H1 (cell line): Measurements from ENCODE around the gene BBIP1. TPM values are rescaled to one million over a fixed set of nuclear protein-coding genes. Genes with fewer than 3 reads are reported as not detected.
A peak's percentile ranks its signal among the peaks of the same experiment; 100 is the strongest.

Source experiments
- CBX8 ChIP-seq: fragments of 300-800, 300-1000 bp; sonication (generic); IDR thresholded peaks from 2 replicates; pipeline ENCODE4 v1.7.1; 2016; ENCODE audit warnings: low read depth, low read length, borderline replicate concordance
- EP300 ChIP-seq, 2 experiments: IDR thresholded peaks; 1 replicate in 1 of 2; 2 replicates in 1 of 2; pipeline ENCODE4 v1.6.1; 2011 to 2012; ENCODE audit warnings: low read depth in 2 of 2, low read length in 2 of 2, mild to moderate bottlenecking in 2 of 2, borderline replicate concordance in 1 of 2, inconsistent platforms in 1 of 2, moderate library complexity in 1 of 2
- RAD21 ChIP-seq, 2 experiments: IDR thresholded peaks in 1 of 2; conservative IDR thresholded peaks in 1 of 2; 2 replicates each; pipeline ENCODE4 v1.6.1; 2011; ENCODE audit warnings: low read depth in 2 of 2, low read length in 2 of 2, improper control_type of control experiment in 1 of 2, inconsistent platforms in 1 of 2, mild to moderate bottlenecking in 1 of 2, moderate library complexity in 1 of 2
- RXRA ChIP-seq: IDR thresholded peaks from 2 replicates; pipeline ENCODE4 v1.6.1; 2011; ENCODE audit warnings: low read depth, mild to moderate bottlenecking, low read length, moderate library complexity; ENCODE audit not compliant: insufficient read depth
- ZNF274 ChIP-seq: IDR thresholded peaks from 2 replicates; pipeline ENCODE4 v1.7.0; 2012; ENCODE audit warnings: low read length, borderline replicate concordance; ENCODE audit errors: extremely low read depth
- polyA plus RNA-seq, 7 experiments: library from polyadenylated mRNA; depleted of rRNA in 3 of 7; stranded (reverse) in 5 of 7; unstranded in 2 of 7; fragments of >200 nt in 5 of 7; fragments of 200-250 nt in 2 of 7; gene quantifications; 1 replicate in 5 of 7; 2 replicates in 1 of 7; 4 replicates in 1 of 7; pipeline versions ENCODE4 v1.2.1 to v1.2.3, GENCODE V29; 2011 to 2013; ENCODE audit warnings: missing spikeins in 2 of 7, mixed read lengths in 2 of 7
- total RNA-seq: library from RNA; stranded (reverse); fragmentation: NEBNext Ultra II Directional; extraction: Animal tissue kit (Norgen Biotek cat#: 25700); gene quantifications from 2 replicates; pipeline ENCODE4 v1.2.1, GENCODE V29; 2021

Gene BBIP1
- total and polyA plus RNA-seq, 2 of the 8 experiments (the other 6 are each of a cell fraction or from before 2014, with no cell fraction given): 8.8 to 19.6 TPM

DNA sequence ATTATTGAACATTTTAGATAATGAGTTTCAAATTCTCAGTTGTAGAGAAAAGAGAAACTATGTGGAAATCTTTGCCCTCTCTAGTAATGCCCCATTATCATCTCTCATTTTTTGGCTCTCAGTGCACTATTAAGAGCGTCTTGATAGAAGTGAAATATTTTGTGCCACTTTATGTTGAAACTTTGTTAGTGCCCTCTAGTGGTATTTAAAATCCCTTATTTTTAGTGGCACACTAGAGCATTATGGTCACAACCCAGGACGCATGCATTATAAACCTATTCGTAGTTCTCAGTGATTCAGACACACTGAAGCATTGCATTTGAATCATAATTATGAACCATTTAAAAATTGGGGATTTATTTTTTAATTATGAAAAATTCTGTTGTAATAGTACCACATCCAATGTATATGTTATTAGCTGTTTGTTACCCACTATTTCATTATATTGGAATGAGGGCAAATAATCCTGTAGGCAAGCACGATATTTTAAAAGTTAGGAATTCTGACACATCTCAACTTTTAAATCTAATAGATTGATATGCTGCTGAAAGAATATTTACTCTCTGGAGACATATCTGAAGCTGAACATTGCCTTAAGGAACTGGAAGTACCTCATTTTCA is 25.3 kb downstream of the BBIP1 start (continued):
- TF ChIP-seq RAD21 (IDR thresholded peaks at IDR 0.05 in 1 of 2, conservative IDR thresholded peaks at IDR 0.05 in 1 of 2; ENCODE audit: low read depth in 2 of 2, low read length in 2 of 2) (peak; percentile 43 to 51), ZNF274 (no peak), EP300 (IDR thresholded peaks at IDR 0.05; ENCODE audit: borderline replicate concordance in 1 of 2, low read depth in 2 of 2, low read length in 2 of 2) (no peak), RXRA (no peak), CBX8 (no peak)
